Activated CD4-positive, alpha-beta T cell treated with anti-CD3 and anti-CD28 coated beads, Interleukin-2, amount 50 U/mL, for 4 hours (primary cell): ENCODE results near the gene ADAMTSL2.

ENCODE experiments used
- DNase-seq, 2 experiments: peaks; one replicate each; pipeline ENCODE4 v3.0.0-alpha.2; 2020

ADAMTSL2 gene

DNA sequence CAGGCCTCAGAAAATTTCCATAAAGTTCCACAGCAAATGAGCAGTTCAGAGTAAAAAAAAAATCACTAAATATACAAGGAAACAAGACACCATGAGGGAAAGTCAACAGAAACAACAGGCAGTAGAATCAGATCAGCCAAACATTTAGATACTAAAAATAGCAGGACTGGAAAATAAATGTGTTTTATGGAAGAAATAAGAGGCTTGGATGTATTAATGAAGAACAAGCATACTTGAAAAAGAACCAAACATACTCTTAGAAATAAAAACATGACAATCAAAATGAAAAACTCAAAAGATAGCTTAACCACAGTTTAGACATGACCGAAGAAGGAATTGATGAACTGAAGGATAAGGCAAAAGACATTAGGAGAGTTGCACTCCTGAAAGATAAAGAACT, 32.4 kb upstream of the ADAMTSL2 start:
- DNase-seq: no peak

GRCh38 chr9:133505186-133505830, 29.2 kb upstream of the ADAMTSL2 start:
- no peak for DNase-seq

GRCh38 chr9:133505901-133506652, 28.4 kb upstream of the ADAMTSL2 start:
- DNase-seq: no peak

DNA sequence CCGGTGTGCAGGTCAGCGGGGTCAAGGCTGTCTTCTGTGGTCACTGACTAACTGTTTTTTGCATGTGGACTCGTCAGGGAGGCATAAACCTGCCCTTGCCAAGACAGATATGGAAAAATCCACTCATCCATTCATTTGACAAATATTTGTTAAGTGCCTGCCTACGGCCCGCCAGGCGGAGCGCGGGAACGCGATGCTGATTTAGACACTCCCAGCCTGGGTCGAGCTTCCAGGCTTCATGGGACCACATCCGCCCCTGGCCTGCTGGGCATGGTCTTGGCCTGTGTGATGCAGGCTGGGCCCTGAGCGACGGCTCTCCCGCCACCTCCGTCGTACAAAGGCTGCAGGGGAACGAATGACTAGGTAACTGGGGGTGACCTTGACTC, 27.9 kb upstream of the ADAMTSL2 start:
- DNase-seq: no peak

DNA sequence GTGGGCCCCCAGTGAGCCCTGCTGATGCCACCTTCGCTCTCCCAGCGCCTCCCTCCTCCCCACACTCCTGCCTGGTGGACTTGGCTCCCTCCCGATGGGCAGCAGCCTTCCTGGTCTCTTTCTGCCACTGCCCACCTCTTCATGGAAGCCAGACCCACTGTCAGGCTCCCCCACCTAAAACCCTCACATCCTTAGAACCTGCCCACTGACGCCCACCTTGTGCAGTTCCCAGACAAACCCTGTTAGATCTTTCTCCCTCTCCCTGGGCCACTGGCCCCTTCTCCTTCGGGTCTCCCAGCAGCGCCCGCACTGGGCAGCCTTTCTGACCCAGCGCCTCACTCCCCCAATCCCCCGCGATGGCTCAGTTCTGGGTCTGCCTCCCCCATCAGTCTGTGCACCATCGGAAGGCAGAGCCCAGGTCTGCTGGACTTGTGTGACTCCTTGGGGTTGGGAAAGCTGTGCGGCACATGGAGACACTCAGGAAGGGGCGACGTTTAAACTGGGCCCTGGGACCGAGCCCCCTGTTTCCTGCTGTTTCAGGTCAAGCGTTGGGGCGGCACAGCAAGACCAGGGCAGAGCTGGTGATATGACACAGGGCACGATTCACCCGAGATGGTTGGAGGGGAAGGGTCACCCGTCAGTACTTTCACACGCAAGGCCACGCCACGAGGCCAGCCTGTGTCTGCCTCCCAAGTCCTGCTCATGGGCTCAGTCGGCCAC, 27.1 kb upstream of the ADAMTSL2 start:
- no peak for DNase-seq

GRCh38 chr9:133508046-133508445, 26.5 kb upstream of the ADAMTSL2 start:
- DNase-seq: no peak

- DNase-seq: no peak
Observed at GRCh38 chr9:133509179-133510083, 25.1 kb upstream of the ADAMTSL2 start.

DNA sequence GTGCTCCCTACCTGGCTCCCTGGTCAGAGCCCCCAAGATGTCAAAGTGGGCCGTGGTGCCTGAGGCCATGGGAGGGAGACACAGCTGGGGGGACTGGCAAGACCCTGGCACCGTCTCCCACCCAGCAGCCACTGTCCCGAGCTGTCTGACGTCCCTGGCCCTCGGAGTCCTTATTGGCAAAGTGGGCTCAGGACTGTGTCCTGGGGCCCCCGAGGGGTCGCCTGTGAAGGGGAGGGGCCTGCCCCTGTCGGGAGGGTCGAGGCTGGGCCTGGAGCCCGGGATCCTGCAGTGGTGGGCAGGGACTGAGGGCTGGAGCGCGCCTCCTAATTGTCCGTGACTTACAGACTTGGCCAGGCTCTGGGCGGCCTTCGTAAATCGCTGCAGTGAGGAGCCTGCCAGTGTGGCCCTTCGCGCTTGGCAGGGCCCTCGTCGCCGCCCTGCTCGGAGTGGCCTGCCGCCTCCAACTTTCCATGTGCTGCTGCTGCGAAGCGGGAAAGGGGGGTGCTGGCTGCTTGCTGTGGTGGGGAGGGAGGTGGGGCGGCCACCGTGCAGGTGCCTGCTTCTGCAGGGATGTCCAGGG, 23.5 kb upstream of the ADAMTSL2 start:
- DNase-seq: no peak

DNA sequence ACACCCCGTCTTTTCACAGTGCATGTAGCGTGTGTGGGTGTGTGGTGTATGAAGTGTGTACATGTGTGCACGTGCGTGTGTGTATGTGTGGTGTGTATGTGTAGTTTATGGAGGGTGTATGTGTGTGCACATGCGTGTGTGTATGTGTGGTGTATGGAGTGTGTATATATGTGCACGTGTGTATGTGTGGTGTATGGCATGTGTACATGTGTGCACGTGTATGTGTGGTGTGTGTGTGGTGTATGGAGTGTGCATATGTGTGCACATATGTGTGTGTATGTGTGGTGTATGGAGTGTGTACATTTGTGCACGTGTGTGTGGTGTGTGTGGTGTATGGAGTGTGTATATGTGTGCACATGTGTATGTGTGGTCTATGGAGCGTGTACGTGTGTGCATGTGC, 22.9 kb upstream of the ADAMTSL2 start:
- no peak for DNase-seq

DNA sequence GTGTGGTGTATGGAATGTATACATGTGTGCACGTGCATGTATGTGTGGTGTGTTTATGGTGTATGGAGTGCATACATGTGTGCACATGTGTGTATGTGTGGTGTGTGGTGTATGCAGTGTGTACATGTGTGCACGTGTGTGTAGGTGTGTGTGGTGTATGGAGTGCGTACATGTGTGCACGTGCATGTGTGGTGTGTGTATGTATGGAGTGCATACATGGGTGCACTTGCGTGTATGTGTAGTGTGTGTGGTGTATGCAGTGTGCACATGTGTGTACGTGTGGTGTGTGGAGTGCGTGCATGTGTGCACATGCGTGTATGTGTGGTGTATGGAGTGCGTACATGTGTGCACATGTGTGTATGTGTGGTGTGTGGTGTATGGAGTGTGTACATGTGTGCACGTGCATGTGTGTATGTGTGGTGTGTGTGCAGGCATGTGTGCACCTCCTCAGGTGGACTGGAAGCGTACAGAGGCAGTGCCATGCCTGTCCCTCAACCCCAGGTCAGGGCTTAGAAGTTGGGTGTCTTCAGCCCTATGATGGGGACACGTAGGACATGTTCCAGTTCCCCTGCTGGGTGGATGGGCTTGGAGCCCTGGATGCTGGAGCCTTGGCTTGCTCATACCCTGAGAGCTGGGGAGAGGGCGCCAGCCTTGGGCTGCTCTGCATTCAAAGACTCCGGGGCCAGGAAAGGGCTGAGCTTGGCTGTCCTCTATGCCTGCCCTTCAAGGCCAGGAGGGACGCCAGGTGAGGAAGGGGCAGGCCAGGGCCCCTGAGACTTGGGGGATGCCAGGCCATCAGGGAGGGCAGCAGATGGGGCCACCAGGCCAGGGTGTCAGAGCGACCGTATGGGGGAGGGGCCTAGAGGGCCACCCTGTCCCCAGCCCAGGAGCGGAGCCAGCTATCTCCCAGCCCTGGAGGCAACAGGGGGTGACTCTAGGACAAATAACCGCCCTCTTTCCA, 22.0 kb upstream of the ADAMTSL2 start:
- no peak for DNase-seq

- no peak for DNase-seq
Observed at GRCh38 chr9:133513214-133514100, 21.0 kb upstream of the ADAMTSL2 start.

DNA sequence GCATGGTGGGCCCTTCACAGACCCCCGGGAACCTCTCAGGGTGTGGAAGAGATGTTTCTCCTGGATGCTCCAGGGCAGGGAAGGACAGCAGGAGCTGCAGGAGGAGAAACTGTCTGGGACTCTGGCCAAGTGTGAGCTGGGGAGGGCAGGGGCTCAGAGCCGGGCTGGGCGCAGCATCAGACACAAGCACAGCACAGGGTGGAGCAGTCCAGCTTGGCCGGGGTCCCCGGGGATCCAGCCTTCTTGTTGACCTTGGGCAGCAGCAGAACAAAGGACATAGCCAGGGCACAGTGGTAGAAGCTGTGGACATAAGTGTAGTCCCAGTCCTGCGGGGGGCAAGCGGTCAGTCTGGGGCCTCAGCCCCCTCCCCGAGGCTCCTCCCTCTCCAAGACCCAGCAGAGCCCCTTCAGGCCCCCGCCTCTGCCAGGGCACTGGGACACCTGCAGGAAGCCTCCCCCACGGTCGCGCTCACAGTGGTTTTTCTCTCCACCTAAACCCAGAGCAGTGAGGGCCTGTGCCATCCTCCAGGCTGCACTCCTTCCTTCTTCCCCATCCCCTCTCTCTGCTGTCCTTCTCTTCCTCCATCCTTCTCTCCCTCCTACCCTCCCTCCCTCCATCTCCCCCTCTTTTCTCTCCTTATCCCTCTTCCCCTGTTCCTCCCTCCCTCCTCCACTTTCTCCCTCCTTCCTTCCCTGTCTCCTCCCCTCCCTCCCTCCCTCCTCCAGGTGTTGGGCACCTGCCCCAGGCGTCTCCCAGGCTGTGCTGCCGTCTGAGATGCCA, 19.9 kb upstream of the ADAMTSL2 start:
- no peak for DNase-seq

DNA sequence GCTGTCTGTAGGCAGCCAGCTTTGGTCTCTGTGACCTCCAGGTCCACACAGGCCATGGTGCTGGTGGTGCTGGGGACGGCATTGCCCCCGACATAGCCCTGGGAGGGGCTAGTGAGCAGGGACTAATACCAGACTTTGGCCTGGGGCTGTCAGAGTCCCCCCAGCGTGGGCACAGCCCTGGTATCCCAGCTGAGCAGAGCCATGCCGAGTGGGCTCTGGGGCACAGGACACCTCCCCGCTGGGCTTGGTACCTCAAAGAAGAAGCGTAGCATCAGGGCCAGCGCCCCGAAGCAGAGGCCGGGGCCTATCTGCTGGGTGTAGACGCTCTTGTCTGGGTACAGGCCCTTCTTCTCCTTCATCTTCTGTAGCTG, 19.3 kb upstream of the ADAMTSL2 start:
- no peak for DNase-seq

DNA sequence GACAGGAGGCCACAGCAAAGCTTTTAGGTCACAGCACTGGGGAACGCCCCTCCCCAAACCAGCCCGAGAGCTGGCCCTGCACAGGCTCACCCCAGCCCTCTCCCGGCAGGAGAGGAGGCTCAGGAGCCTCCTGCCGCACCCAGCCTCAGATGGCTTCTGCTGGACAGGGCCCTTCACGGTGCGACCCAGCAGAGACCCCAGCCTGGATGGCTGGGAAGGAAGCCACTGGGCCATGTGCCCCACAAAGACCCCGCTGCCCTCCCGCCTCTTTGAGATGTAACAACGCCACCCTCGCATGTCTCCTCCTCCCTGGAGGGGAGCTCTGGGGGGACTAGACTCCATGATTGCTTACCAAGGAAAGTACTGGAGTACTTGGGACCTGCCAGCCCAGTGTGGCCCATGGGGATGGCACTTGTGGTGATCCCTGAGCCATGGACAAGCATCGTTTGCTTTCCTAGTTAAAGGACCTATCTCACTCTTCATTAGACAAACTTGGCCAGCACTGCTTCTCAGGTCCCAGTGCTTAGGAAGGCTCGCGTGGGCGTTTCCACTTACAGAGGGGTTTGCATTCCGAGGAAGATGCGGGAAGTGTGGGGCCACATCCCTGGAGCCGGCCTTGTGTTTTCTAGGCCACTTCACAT, 18.8 kb upstream of the ADAMTSL2 start:
- DNase-seq: no peak

- no peak for DNase-seq
Observed at GRCh38 chr9:133516256-133516960, 18.1 kb upstream of the ADAMTSL2 start.

DNA sequence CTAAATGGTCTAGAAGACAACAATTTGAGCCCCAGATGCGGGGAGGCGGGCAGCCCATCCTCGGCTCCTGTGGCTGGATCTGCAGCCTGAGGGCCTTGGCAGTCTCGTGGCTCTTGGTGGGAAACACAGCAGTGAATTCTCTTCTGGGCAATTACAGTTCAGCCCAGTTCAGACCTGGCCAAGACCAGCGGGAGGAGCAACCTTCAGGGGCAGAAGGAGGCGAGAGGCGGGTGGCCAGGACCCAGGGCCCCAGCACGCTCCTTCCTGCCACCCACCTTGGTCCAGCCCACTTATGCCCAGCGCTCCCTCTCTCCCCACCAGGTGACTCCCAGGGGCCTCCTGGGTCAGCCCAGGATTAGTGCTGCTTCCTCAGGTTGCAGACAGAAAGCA, 17.5 kb upstream of the ADAMTSL2 start:
- DNase-seq: no peak

DNA sequence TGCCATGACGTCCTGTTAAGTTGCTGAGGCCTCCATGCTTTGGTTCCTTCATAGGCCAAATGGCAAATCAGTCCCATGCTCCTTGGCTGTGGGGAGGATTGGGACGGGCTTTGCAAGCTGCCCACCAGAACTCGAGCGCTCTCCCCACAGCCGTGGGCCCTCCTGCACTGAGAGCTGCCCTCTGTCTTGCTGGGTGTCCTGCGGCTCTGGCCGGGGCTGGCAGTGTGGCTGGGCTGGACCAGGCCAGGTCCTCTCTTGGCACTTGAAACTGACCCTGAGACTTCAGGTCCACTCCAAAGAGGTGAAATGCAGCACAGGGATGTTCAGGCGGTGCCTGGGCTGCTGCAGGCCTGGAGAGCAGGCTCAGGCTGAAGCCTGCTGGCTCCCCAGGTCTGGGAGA, 16.8 kb upstream of the ADAMTSL2 start:
- DNase-seq: no peak

- DNase-seq: no peak
Observed at GRCh38 chr9:133518200-133518599, 16.3 kb upstream of the ADAMTSL2 start.
